ENCODE measurements around the gene GMDS. TPM values are rescaled to one million over a fixed set of nuclear protein-coding genes. Genes with fewer than 3 reads are reported as not detected.
"Not testable (repeated sequence)": the region's sequence is repeated elsewhere in the genome, so short reads cannot be mapped to it uniquely, and the experiment has no call there.

GMDS gene
- total and polyA plus RNA-seq, 2 of the 13 experiments (the other 11 are each of a cell fraction or from before 2014, with no cell fraction given) = 64.4 to 112 TPM

DNA sequence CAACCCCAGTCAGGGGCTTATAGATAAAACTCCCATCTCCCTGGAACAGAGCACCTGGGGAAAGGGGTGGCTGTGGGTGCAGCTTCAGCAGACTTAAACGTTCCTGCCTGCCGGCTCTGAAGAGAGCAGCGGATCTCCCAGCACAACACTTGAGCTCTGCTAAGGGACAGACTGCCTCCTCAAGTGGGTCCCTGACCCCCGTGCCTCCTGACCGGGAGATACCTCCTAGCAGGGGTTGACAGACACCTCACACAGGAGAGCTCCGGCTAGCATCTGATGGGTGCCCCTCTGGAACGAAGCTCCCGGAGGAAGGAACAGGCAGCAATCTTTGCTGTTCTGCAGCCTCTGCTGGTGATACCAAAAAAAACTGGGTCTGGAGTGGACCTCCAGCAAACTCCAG is 494.3 kb downstream of the GMDS start:
- H3K27ac ChIP-seq (ENCODE audit: extremely low read length, insufficient read depth, low read length); BruUV-seq (replicated peaks); H3K4me1 ChIP-seq (ENCODE audit: insufficient read depth, low read length); DNase-seq (ENCODE audit: low spot score); in situ Hi-C loops (cut with HindIII; ENCODE audit: extremely low pct_ligation_motif_present, low pct_unique_long_range_greater_than_20kb); H3K36me3 ChIP-seq (replicated peaks in 1 of 2; ENCODE audit: control insufficient read depth in 1 of 2, insufficient read depth in 2 of 2, low read length in 2 of 2); H3K4me3 ChIP-seq (replicated peaks in 1 of 3; ENCODE audit: insufficient read depth in 1 of 3, low read depth in 2 of 3, low read length in 3 of 3); H3K79me2 ChIP-seq (ENCODE audit: insufficient read depth, low read length); H4K20me1 ChIP-seq (ENCODE audit: insufficient read depth, low read length); intact Hi-C loops (cut with micrococcal nuclease; ENCODE audit: unreplicated experiment); FAIRE-seq; POLR2A ChIA-PET; H2AFZ ChIP-seq (ENCODE audit: low read length); H3K9ac ChIP-seq (ENCODE audit: insufficient read depth, low read depth, low read length); H3K9me3 ChIP-seq (ENCODE audit: low read length); H3K4me2 ChIP-seq (ENCODE audit: low read depth, low read length); CTCF ChIA-PET (ENCODE audit: low intra/inter-chr PET ratio, low total read pairs); ATAC-seq; H3K27me3 ChIP-seq (ENCODE audit: control insufficient read depth in 1 of 2, insufficient read depth in 2 of 2, low read length in 2 of 2): not testable (repeated sequence)
- TF ChIP-seq ZNF17 (CRISPR knock-in tag; IDR thresholded peaks at IDR 0.05) = peak; percentile 91
- WGBS (ENCODE audit: low lambda C conversion rate) = 100% methylated on average over 1 of the region's 8 CpGs

DNA sequence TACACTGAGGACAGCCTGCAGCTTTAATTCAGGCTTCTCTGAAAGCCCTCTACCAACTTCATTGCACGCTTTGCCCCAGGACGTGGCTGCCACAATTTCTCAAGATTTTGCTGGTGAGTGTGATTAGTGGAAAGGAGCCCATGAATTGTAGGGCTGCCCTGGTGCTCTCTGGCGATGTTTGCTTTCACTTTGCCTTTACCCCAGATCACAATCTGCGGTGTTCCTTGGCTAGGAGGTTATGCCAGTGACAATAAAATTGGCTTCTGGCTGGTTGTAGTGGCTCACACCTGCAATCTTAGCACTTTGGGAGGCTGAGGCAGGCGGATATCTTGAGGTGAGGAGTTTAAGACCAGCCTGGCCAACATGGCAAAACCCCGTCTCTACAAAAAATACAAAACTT is 496.4 kb downstream of the GMDS start:
- no peak overlapping the region for H3K27ac ChIP-seq (ENCODE audit: extremely low read length, insufficient read depth, low read length)
- no TSS peak for BruUV-seq (replicated peaks)
- TF ChIP-seq ZNF335 (CRISPR knock-in tag; IDR thresholded peaks at IDR 0.05) (no peak), ZNF317 (CRISPR knock-in tag; IDR thresholded peaks at IDR 0.05) (no peak), GTF3A (CRISPR knock-in tag; conservative IDR thresholded peaks at IDR 0.05) (no peak), RBAK (CRISPR knock-in tag; IDR thresholded peaks at IDR 0.05) (no peak), FOXA3 (CRISPR knock-in tag; IDR thresholded peaks at IDR 0.05) (no peak), SIX4 (CRISPR knock-in tag; IDR thresholded peaks at IDR 0.05) (no peak), RBM39 (IDR thresholded peaks at IDR 0.05; ENCODE audit: low read depth, low read length, poor library complexity, severe bottlenecking) (no peak), ZSCAN12 (CRISPR knock-in tag; IDR thresholded peaks at IDR 0.05) (no peak)
- TF ChIP-seq, protein P1, sequence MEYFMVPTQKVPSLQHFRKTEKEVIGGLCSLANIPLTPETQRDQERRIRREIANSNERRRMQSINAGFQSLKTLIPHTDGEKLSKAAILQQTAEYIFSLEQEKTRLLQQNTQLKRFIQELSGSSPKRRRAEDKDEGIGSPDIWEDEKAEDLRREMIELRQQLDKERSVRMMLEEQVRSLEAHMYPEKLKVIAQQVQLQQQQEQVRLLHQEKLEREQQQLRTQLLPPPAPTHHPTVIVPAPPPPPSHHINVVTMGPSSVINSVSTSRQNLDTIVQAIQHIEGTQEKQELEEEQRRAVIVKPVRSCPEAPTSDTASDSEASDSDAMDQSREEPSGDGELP (IDR thresholded peaks at IDR 0.05; ENCODE audit: borderline replicate concordance, low read depth) = no peak
- TF ChIP-seq, protein P2, sequence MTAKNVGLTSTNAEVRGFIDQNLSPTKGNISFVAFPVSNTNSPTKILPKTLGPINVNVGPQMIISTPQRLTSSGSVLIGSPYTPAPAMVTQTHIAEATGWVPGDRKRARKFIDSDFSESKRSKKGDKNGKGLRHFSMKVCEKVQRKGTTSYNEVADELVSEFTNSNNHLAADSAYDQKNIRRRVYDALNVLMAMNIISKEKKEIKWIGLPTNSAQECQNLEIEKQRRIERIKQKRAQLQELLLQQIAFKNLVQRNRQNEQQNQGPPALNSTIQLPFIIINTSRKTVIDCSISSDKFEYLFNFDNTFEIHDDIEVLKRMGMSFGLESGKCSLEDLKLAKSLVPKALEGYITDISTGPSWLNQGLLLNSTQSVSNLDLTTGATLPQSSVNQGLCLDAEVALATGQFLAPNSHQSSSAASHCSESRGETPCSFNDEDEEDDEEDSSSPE (CRISPR knock-in tag; IDR thresholded peaks at IDR 0.05) = no peak
- FAIRE-seq = no peak
- H3K9ac ChIP-seq (ENCODE audit: insufficient read depth, low read depth, low read length) = no peak overlapping the region
- no peak overlapping the region for H2AFZ ChIP-seq (ENCODE audit: low read length)
- ChIA-PET POLR2A (no interaction called here), CTCF (ENCODE audit: low intra/inter-chr PET ratio, low total read pairs) (no interaction called here)
- in situ Hi-C loops (cut with HindIII; ENCODE audit: extremely low pct_ligation_motif_present, low pct_unique_long_range_greater_than_20kb) (no loop called here), intact Hi-C loops (cut with micrococcal nuclease; ENCODE audit: unreplicated experiment) (no loop called here)
- WGBS (ENCODE audit: low lambda C conversion rate) = 95% methylated on average over 6 of the region's 6 CpGs
- no peaks in the 10 kb centered on the region for H3K4me1 ChIP-seq (ENCODE audit: insufficient read depth, low read length)
- no peaks in the 10 kb centered on the region for H3K27me3 ChIP-seq (ENCODE audit: control insufficient read depth in 1 of 2, insufficient read depth in 2 of 2, low read length in 2 of 2)
- no peaks in the 10 kb centered on the region for H4K20me1 ChIP-seq (ENCODE audit: insufficient read depth, low read length)
- H3K4me2 ChIP-seq (ENCODE audit: low read depth, low read length) = no peak overlapping the region
- no peak overlapping the region for H3K4me3 ChIP-seq (replicated peaks in 1 of 3; ENCODE audit: insufficient read depth in 1 of 3, low read depth in 2 of 3, low read length in 3 of 3)
- H3K9me3 ChIP-seq (ENCODE audit: low read length) = no peaks in the 10 kb centered on the region
- H3K36me3 ChIP-seq (replicated peaks in 1 of 2; ENCODE audit: control insufficient read depth in 1 of 2, insufficient read depth in 2 of 2, low read length in 2 of 2) = no peaks in the 10 kb centered on the region; a peak in 1 of 5 replicates
- no peaks in the 10 kb centered on the region for H3K79me2 ChIP-seq (ENCODE audit: insufficient read depth, low read length)
- no peak for DNase-seq (ENCODE audit: low spot score)
- ATAC-seq = no peak
